ENCODE measurements around the gene CAPN5.

The CAPN5 gene

DNA sequence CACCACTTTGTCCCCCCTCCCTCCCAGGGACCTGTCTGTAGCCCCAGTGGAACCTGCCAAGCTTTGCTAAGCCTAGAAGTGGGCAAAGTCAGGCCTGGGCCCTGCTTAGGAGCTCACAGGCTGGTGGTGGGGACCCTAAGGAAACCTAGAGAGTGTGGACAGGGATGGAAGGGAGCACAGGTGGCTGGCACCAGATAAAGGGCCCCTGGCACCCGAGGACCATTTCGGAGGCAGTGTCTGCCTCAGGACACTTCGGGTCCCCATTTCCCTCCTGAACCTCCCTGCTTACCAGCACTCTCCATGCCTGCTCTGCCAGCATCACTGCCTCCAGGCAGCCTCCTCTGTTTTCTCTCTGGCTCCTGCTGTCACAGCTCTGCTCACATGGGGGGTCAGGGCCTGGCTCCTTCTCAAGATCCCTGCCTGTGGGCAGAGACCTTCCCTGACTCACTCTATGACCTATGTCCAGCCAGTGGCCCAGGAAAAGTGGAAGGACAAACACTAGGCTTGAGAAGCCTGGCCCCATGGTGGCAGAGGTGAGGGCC, 22.3 kb downstream of the CAPN5 start:
- Histone ChIP-seq H3K27ac (replicated peaks) (no peak overlapping the region), H3K27me3 (ENCODE audit: insufficient read depth, poor library complexity, severe bottlenecking) (no peaks in the 10 kb centered on the region), H3K4me3 (replicated peaks; ENCODE audit: insufficient read depth, low read length) (no peak overlapping the region)
- no peak for DNase-seq (ENCODE audit: low read depth in 1 of 2, low spot score in 1 of 2)
- no peak for TF ChIP-seq GABPA (IDR thresholded peaks at IDR 0.05; ENCODE audit: low read depth)
- TF ChIP-seq POLR2AphosphoS5 (IDR thresholded peaks at IDR 0.05; ENCODE audit: low read depth), result no peak
- TF ChIP-seq SPI1 (IDR thresholded peaks at IDR 0.05; ENCODE audit: borderline replicate concordance, low read depth), result no peak
- TF ChIP-seq, protein P1, sequence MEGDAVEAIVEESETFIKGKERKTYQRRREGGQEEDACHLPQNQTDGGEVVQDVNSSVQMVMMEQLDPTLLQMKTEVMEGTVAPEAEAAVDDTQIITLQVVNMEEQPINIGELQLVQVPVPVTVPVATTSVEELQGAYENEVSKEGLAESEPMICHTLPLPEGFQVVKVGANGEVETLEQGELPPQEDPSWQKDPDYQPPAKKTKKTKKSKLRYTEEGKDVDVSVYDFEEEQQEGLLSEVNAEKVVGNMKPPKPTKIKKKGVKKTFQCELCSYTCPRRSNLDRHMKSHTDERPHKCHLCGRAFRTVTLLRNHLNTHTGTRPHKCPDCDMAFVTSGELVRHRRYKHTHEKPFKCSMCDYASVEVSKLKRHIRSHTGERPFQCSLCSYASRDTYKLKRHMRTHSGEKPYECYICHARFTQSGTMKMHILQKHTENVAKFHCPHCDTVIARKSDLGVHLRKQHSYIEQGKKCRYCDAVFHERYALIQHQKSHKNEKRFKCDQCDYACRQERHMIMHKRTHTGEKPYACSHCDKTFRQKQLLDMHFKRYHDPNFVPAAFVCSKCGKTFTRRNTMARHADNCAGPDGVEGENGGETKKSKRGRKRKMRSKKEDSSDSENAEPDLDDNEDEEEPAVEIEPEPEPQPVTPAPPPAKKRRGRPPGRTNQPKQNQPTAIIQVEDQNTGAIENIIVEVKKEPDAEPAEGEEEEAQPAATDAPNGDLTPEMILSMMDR (IDR thresholded peaks at IDR 0.05; ENCODE audit: insufficient read depth, low read length), result no peak
- TF ChIP-seq, protein P2, sequence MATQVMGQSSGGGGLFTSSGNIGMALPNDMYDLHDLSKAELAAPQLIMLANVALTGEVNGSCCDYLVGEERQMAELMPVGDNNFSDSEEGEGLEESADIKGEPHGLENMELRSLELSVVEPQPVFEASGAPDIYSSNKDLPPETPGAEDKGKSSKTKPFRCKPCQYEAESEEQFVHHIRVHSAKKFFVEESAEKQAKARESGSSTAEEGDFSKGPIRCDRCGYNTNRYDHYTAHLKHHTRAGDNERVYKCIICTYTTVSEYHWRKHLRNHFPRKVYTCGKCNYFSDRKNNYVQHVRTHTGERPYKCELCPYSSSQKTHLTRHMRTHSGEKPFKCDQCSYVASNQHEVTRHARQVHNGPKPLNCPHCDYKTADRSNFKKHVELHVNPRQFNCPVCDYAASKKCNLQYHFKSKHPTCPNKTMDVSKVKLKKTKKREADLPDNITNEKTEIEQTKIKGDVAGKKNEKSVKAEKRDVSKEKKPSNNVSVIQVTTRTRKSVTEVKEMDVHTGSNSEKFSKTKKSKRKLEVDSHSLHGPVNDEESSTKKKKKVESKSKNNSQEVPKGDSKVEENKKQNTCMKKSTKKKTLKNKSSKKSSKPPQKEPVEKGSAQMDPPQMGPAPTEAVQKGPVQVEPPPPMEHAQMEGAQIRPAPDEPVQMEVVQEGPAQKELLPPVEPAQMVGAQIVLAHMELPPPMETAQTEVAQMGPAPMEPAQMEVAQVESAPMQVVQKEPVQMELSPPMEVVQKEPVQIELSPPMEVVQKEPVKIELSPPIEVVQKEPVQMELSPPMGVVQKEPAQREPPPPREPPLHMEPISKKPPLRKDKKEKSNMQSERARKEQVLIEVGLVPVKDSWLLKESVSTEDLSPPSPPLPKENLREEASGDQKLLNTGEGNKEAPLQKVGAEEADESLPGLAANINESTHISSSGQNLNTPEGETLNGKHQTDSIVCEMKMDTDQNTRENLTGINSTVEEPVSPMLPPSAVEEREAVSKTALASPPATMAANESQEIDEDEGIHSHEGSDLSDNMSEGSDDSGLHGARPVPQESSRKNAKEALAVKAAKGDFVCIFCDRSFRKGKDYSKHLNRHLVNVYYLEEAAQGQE (IDR thresholded peaks at IDR 0.05; ENCODE audit: insufficient replicate concordance, low read depth), result no peak

DNA sequence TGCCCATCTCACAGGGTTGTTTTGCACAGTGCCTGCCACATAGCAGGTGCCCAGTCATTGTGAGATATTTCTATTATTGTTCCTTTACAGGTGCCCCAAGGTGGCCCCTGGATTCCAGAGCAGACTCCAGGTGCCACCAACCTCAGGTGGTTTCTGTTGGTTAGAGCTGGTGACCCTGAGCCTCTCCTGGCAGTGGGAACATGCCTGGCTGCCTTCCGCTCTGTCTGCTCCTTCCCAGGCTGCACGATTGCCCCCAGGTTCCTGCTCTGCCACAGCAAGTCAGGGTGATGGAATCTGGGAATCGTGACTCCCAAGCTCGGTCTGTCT, 23.2 kb downstream of the CAPN5 start:
- no peak for DNase-seq (ENCODE audit: low read depth in 1 of 2, low spot score in 1 of 2)
- Histone ChIP-seq H3K27ac (replicated peaks) (no peak overlapping the region), H3K4me3 (replicated peaks; ENCODE audit: insufficient read depth, low read length) (no peak overlapping the region), H3K27me3 (ENCODE audit: insufficient read depth, poor library complexity, severe bottlenecking) (no peaks in the 10 kb centered on the region)
- TF ChIP-seq, protein P1 (IDR thresholded peaks at IDR 0.05; ENCODE audit: insufficient read depth, low read length), result no peak
- TF ChIP-seq GABPA (IDR thresholded peaks at IDR 0.05; ENCODE audit: low read depth) (no peak), SPI1 (IDR thresholded peaks at IDR 0.05; ENCODE audit: borderline replicate concordance, low read depth) (no peak), POLR2AphosphoS5 (IDR thresholded peaks at IDR 0.05; ENCODE audit: low read depth) (no peak)
- TF ChIP-seq, protein P2 (IDR thresholded peaks at IDR 0.05; ENCODE audit: insufficient replicate concordance, low read depth), result no peak

DNA sequence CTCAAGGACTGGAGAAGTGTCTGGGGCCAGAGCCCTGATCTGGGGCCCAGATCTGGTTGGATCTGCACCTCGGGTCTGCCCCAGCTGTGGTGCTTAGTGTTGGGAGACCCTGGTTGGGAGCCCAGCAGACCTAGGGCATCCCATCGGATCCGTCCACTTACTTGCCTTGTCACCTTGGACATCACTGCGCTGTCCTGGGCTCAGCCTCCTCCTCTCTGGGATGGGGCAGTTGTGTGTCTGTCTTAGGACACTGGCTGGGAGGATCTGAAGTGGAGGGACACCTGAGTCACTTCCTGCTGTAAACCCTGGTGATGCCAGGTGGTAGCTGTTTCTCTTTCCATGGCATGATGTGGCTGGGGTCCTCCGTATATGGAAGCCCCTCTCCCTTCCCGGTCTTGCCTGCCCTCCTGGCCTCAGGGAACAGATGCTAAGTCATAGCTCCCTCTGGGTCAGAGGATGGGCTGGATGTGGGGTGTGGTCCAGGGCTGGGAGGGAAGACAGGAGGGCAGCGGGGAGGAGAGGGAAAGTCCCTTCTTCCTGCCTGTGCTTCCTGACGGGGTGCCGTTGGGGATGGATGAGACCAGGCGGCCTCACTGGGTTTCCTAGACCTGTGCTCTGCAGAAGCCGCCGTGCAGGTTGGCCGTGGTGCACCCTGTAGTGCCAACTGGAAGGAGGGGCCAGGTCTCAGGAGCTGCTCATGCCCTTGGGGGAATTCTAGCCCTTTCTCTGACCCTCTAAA, 23.8 kb downstream of the CAPN5 start:
- H3K4me3 ChIP-seq (replicated peaks; ENCODE audit: insufficient read depth, low read length), result no peak overlapping the region
- no peak overlapping the region for H3K27ac ChIP-seq (replicated peaks)
- no peak for DNase-seq (ENCODE audit: low read depth in 1 of 2, low spot score in 1 of 2)
- H3K27me3 ChIP-seq (ENCODE audit: insufficient read depth, poor library complexity, severe bottlenecking), result no peaks in the 10 kb centered on the region
- TF ChIP-seq, protein P1 (IDR thresholded peaks at IDR 0.05; ENCODE audit: insufficient read depth, low read length), result no peak
- TF ChIP-seq, protein P2 (IDR thresholded peaks at IDR 0.05; ENCODE audit: insufficient replicate concordance, low read depth), result no peak
- no peak for TF ChIP-seq SPI1 (IDR thresholded peaks at IDR 0.05; ENCODE audit: borderline replicate concordance, low read depth)
- TF ChIP-seq POLR2AphosphoS5 (IDR thresholded peaks at IDR 0.05; ENCODE audit: low read depth), result no peak
- no peak for TF ChIP-seq GABPA (IDR thresholded peaks at IDR 0.05; ENCODE audit: low read depth)

All from HL-60 (cell line).